GM19023 (cell line): ENCODE results near the gene ABTB2.

ENCODE experiments used
- ATAC-seq: cut with Tn5 transposase; IDR thresholded peaks from one replicate; pipeline ENCODE4 v1.9.1; 2021; ENCODE audit warnings: mild to moderate bottlenecking, moderate library complexity; ENCODE audit not compliant: unreplicated experiment

The ABTB2 gene

DNA sequence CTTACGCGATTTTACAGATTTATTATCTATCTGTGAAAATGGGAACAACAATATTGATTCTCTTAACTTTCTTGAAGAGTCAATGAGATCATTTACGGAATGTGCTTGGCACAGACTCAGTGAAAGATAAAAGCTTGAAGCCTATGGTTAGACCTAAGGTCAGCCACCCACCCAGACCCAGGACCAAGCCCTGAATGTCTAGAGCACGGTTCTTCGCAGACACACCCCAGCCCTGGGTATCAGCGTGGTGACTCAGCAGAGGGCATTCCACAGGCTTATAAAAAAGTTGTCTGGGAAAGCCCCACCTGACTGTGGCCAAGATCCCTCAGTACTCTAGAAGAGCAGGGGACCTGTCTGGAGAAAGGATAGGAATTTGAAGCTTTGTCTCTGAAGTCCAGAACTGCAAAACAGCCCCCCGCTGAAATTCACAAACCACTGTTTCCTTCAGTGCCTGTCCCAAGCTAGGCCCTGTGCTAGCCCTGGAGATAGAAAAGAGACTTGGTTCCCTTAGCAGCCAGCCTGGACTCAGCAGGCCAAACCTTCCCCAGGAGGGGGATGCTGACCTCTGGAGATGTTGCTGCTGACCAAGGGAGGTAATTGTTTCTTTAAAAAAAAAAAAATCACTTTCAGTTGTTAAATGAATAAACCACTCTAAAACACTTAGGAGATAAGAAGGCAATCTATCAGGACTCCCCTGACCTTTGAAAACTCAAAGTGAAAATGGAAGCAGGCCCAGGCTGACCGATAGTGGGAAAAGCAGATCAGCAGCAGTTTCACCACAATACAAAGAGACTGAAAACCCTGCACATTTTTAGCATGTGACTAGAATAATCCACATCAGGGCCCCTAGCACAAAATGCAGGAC is 114.0 kb downstream of the ABTB2 start:
- peak; percentile 76 for ATAC-seq

DNA sequence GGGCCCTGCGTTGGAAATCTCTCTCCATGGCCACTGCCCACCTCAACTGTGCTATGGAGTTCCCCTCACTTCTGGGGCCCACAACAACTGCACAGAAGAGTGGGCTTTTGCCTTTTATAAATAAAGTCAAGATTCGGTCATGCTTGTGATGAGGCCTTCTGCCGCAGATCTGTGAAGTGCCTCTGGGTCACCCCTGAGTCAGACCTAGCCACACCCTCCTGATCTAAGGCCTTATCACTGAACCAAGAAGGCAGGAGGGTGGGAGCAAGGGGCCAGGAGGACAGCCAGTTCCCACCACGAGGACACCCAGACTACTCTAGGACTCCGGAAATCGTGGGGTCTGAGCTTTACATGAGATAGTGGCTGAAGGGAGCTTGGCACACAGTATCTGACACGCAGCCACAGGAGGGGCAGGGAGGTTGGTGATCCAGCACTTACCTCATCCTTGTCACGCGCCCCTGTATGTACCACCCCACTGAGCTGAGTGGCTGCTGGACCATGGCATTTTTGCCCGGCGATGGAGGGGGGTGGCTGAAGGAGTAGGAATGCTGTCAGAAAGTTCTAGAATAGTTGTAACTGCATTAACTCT is 115.7 kb downstream of the ABTB2 start:
- no peak for ATAC-seq

DNA sequence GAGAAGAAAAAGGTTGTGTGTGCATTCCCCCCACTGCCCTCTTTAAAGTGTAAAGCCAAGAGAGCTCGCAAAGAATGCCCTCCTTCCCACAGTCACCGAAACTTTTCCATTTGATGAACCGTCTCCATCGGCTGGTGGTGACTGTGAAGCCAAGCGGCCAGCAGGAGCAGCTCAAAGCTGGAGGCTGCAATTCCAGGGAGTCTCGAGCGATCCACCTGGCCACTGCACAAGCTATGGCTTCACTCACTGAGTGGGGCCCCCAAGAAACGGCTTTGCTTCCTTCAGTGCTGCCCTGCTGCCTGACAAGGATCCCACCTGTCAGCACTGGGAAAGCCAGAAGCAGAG is 117.7 kb downstream of the ABTB2 start:
- no peak for ATAC-seq

DNA sequence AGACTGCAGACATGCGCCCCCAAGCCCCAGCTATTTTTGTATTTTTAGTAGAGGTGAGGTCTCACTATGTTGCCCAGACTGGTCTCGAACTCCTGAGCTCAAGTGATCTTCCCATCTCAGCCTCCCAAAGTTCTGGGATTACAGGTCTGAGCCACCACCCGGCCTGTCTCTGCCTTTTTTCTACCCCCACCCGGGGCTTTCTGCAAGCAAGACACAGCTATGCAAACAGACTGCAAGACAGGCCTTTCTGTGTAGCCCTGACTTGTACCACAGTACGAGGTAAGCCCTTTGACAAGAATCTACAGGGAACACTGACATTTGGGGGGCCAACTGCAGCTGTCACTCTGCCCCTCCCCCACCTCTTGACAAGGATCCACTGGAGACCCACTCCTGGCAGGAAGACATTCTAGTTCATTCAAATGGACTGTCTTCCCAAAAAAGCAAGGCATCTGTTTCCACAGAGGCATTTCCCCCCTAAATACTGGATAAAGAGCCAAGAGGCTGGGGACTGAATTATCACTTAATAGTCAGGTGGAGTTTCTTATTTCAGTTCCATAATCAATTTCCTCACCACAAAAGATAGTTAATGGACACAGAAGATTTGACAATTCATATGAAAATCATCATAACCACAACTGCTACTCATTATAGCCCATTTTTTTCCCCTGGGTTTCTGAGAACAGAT is 118.2 kb downstream of the ABTB2 start:
- no peak for ATAC-seq

DNA sequence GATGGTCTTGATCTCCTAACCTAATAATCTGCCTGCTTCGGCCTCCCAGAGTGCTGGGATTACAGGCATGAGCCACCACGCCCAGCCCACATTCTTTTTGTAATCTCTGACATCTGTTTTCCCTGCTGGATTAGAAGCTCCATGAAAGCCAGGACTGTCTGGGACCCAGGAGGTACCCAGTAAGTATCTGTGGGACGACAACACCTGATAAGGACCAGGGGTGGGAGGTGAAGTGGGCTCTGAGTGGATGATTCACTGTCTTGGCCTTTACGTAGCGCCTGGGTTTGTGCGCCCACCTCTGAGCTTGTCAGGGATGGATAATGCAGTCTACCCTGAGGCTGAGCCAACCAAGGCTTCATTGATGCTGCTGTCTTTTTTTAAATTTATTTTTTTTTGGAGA is 118.8 kb downstream of the ABTB2 start:
- no peak for ATAC-seq

DNA sequence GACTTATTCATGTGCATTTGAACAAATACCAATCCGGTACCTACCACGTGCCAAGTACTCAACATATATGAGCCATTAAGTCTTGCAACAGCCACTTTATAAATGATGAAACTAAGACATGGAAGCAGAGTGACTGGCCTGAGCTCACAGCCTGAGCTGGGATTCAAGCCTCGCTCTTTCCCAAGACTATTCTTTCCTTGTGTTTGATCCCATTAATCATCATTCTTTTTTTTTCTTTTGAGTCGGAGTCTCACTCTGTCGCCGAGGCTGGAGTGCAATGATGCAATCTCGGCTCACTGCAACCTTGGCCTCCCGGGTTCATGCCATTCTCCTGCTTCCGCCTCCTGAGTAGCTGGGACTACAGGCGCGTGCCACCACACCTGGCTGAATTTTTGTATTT is 119.3 kb downstream of the ABTB2 start:
- ATAC-seq = no peak

DNA sequence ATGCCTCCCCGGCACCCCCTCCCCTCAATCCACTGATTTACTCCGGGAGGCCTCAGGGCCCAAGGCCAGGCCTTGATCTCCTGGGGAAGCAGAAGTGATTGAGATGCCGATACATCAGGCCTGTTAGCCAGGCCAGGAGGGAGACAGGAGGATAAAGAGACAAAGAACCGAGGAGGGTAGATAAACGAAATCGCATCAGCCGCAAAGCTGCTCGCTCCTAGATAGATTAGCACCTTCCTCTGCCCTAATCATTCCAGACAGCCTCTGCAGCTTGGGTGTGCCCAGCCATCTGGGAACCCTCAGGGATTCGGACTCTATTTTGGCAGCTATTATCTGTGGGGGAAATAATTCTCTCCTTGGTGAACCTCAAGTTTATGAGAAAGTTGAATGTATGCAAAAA is 121.2 kb downstream of the ABTB2 start:
- ATAC-seq = no peak

DNA sequence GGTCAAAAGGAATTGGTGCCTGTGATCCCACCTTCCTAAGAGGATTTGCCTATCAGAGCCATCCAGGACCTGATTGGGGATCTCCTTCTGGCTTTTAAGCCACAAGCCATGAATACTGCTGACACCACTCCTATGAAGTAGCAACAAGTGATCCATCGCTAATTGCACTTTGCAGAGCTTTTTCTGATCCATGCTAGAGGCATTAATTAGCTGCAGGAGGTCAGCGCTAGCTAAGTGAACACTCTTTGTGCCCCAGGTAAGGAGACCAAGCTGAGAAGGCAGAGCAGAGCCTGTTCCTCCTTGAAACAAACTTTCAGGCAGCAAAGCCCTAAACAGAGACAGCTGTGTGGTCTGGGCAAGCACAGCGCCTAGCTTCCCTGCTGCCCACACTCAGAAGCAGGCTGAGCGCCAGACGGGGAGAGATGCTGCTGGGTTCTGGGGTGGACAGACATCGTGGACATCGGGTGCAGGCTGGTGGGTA is 122.2 kb downstream of the ABTB2 start:
- ATAC-seq = no peak

DNA sequence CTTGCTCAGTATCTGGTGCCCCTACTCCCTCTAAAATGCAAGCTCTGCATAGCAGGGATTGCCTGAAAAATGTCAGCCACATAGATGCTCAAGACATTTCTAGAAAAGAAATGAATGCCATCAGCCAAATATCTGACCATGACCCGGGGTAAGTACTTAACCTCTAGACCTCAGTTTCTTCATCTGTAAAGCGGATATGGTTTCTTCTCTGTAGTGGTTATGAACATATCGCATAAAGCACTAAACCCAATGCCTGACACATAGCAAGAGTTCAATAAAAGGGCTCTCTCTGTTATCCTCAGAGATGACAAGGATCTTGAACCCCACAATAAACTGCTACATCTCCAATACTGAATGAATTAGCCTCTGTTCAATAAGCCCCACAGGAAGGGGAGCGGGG is 122.6 kb downstream of the ABTB2 start:
- no peak for ATAC-seq

DNA sequence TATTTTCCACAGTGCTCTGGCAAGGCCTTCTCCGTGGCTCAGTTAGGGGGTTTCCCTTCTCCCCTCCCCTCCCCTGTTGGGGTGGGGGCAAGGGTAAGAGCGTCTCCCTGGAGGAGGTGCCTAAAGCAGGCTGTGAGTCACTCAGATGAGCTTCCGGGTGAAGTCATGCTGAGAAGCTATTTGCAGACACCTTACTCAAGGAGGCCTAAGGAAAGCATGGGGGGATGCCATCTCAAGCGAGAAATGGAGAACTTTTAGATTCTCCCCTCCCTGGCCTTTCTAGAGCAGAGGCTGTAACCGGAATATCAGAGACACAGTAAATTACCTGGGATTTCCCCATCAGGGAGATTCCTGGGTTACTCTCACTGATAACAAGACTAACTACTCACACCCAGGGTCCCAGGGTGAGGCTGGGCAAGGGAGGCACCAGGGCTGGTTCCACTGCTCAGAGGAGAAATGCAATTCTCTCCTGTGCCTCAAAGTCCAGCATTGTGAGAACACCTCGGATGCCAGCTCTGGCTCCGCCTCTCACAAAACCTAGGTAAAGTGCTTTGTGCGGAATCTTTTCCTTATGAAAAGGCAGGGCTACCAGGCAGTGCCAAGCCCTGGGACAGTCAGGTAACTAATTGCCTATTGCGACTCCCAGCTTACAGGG is 123.6 kb downstream of the ABTB2 start:
- peak; percentile 86 for ATAC-seq

DNA sequence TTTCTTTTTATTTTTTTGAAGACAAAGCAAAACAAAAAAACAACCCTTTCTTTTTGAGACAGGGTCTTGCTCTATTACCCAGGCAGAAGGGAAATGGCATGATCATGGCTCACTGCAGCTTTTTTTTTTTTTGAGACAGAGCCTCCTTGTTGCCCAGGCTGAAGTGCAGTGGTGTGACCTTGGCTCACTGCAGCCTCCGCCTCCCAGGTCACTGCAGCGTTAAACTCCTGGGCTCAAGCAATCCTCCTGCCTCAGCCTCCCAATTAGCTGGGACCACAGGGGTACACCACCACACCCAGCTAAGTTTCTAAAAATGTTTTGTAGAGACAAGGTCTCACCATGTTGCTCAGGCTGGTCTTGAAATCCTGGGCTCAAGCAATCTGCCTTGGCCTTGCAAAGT is 124.6 kb downstream of the ABTB2 start:
- no peak for ATAC-seq

DNA sequence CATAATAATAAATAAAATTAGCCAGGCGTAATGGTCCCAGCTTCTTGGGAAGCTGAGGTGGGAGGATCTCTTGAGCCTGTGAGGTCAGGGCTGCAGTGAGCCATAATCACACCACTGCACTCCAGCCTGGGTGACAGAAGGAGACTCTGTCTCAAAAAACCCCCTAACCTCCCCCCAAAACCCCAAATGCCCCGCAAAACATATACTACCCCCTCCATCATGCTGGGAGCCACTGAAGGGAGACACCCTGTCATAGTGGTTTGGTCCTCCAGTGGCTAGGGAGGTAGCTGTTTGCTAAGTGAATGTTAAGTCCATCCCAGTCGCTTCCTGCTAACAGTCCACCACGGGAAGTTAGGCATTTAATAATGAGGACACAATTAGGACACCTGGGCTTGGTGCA is 125.0 kb downstream of the ABTB2 start:
- no peak for ATAC-seq

DNA sequence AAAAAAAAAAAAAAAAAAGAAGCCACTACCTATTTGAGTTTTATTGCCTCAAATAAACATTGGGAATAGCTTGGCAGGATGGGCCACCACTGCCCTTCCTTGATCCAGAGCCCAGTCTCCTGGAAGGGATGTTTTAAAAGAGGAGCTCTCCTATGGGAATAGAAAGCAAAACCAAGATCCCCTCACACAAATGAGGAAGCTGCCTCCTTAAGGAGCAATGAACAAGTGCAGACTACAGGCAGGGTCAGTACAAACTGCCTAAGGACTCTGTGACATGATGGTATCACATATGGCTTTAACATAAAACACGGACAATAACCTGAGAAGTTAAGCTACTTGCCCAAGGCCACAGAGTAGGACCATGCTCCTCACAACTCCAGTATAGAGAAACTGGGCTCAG is 131.6 kb downstream of the ABTB2 start:
- no peak for ATAC-seq

DNA sequence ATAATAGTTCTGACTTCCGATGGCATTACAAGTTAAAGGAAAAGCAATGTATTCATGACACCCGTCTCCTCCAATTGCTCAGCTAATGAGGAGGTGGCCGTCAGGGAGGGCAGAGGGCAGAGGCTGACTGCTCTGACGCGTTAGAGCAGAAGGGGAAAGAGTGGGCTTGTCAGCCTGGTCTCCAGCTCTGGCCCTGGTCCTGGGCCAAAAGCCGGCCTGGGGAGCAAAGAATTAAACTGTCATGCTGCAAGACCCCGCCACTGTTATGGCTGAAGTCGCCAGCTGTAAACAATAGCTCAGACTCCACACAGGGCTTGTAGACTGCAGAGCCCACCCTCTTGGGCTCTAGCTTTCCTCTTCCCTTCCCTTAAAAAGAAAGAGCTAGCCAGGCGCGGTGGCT is 132.7 kb downstream of the ABTB2 start:
- ATAC-seq = no peak

DNA sequence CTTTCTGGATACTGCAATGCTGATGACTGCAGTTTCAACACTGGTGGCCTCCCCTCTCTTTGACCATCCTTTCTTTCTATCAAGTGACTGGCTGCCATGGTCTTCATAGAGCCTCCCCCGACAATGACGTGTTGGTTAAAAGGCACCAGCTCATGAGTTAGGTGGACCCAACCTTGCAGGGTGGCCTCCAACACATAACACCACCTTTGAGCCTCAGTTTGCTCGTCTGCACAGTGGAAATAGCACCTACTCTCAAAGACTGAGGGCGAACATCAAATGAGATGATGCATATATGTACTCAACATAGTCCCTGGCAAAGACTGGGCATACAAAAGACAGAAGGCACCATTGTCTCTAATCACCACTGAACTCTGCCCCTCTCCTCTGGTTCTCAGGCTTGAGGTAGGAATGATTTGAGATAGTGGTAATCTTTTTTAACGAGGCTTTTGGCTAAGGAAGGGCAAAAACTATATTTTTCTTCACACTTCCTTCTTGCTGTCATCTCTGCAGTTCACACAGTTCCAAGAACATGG is 133.3 kb downstream of the ABTB2 start:
- ATAC-seq = no peak

DNA sequence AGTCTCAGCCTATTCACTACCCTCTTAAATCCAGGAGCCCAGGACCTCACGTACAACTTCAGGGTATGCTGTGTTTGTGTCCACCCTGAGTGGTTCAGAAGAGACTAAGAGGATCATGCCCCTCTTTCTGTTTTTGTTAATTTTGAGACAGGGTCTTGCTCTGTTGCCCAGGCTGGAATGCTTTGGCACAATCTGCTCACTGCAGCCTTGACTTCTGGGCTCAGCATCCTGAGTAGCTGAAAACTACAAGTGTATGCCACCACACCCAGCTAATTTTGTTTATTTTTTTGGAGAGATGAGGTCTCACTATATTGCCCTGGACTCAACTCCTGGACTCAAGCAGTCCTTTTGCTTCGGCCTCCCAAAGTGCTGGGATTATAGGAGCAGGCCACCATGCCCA is 133.9 kb downstream of the ABTB2 start:
- ATAC-seq = no peak

DNA sequence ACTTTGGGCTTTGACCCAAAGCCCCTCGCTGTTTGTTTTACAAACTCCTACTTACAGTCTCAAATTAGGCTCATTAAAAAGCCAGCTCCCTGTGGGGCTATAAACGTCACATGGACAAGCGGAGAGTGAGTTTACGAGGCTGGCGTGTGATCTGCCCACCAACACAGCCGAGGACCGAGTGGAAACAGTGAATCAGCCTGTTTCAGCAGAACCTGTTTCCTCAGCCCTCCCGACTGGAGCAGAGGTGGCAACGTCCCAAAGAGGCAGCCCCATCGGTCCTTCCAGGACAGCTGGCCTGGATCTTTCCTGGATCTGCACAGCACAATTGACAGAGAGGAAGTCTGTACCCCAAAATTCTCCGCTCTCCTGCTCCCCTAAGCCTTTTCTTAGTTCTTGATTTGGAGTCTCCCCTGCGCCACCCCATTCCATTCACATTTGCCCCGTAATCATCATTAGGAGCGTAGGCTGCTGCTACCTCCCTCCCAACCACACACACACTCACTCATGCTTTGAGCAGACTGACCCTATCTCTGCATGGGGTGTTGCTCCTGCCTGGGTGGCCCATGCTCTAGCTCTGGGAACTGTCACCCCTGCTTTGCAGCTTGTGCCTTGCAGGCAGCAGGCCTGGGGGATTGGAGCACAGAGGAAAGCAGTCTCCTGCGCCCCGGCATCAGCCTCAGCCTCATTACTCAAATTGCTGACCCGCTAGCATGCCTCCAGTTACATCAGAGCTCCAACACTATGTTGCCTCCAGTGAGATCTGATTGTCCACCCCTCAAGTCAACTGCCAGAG is 134.6 kb downstream of the ABTB2 start:
- no peak for ATAC-seq

DNA sequence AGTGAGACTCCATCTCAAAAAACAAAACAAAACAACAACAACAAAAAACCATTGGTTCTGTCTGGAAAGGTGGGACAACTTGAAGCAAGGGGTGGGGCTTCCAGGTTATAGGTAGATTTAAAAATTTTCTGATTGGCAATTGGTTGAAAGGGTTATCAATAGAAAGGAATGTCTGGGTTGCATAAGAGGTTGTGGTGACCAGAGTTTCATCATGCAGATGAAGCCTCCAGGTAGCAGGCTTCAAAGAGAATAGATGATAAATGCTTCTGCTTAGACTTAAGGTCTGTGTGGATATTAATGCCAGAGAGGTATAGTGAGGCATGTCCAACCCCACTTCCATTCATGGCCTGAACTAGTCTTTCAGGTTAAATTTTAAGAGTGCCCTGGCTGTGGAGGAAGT is 135.8 kb downstream of the ABTB2 start:
- no peak for ATAC-seq

DNA sequence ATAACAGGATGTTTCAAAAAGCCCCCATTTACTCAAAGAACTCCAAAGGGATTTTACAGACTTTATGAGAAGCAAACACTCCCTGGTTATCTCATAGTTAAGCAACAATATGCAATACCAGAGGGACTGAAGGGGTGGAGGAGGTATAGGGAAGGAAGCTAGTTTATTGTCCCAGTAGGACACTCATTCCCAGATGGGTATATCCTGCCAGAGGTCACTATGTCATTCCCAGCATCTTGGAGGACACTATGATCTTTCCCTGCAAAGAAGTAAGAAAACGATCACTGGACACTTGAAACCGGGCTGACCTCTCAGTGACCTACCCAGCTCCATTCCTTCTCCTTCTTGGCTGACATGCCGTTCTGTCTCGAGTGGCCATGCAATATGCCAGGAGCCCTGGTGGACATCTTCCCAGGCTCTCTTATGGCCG is 137.9 kb downstream of the ABTB2 start:
- no peak for ATAC-seq

DNA sequence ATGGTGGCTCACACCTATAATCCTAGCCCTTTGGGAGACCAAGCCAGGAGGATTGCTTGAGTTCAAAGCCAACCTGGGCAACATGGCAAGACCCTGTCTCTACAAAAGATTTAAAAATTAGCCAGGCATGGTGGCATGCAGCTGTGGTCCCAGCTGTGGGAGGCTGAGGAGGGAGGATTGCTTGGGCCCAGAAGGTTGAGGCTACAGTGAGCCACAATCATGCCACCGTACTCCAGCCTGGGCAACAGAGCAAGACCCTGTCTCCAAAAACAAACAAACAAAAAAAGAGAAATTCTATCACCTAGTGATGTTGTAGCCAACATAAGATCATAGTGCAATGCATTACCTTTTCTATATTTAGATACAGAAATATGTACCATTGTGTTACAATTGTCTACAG is 138.5 kb downstream of the ABTB2 start:
- no peak for ATAC-seq
